Osteoblast (primary cell): ENCODE data around the gene RNF141. TPM values are rescaled to one million over a fixed set of nuclear protein-coding genes. Genes with fewer than 3 reads are reported as not detected.

ENCODE experiments used
- DNase-seq: peaks from one replicate; pipeline ENCODE4 v3.0.0; 2011; ENCODE audit warnings: low spot score, mixed read lengths; ENCODE audit not compliant: insufficient read length; ENCODE audit errors: missing footprints
- H2AFZ ChIP-seq: 2 replicates; pipeline ENCODE4 v1.6.0; 2011; ENCODE audit warnings: mild to moderate bottlenecking, low read length
- H3K27ac ChIP-seq: 2 replicates; pipeline ENCODE4 v1.5.1; 2011; ENCODE audit warnings: mild to moderate bottlenecking, low read depth, low read length, moderate library complexity
- H3K27me3 ChIP-seq: 2 replicates; pipeline ENCODE4 v1.6.0; 2012; ENCODE audit warnings: mild to moderate bottlenecking, control low read depth, inconsistent platforms, low read length, moderate library complexity; ENCODE audit not compliant: insufficient read depth
- H3K36me3 ChIP-seq: 2 replicates; pipeline ENCODE4 v1.5.1; 2011; ENCODE audit warnings: mild to moderate bottlenecking, low read length, control low read depth, moderate library complexity; ENCODE audit not compliant: insufficient read depth
- H3K4me1 ChIP-seq: 2 replicates; pipeline ENCODE4 v1.5.1; 2011; ENCODE audit warnings: mild to moderate bottlenecking, low read length, control low read depth, moderate library complexity; ENCODE audit not compliant: insufficient read depth
- H3K4me2 ChIP-seq: 2 replicates; pipeline ENCODE4 v1.6.0; 2011; ENCODE audit warnings: mild to moderate bottlenecking, low read length; ENCODE audit not compliant: insufficient read depth
- H3K4me3 ChIP-seq: fragments of 200-600 bp; sonication (generic); 3 replicates; pipeline ENCODE4 v1.5.1; 2012; ENCODE audit warnings: mild to moderate bottlenecking, low read length, inconsistent platforms; ENCODE audit not compliant: insufficient read depth
- H3K79me2 ChIP-seq: 2 replicates; pipeline ENCODE4 v1.6.0; 2012; ENCODE audit warnings: mild to moderate bottlenecking, low read length, control low read depth, inconsistent platforms; ENCODE audit not compliant: insufficient read depth
- H3K9me3 ChIP-seq: 2 replicates; pipeline ENCODE4 v1.5.1; 2011; ENCODE audit warnings: low read depth, low read length, control low read depth
- H4K20me1 ChIP-seq: 2 replicates; pipeline ENCODE4 v1.6.0; 2012; ENCODE audit warnings: mild to moderate bottlenecking, low read length, control low read depth; ENCODE audit not compliant: insufficient read depth
- CTCF ChIP-seq: IDR thresholded peaks from 2 replicates; pipeline ENCODE4 v1.5.1; 2011; ENCODE audit warnings: mild to moderate bottlenecking, low read depth, low read length, moderate library complexity; ENCODE audit errors: extremely low read depth
- total RNA-seq: library from RNA; depleted of rRNA; stranded (reverse); fragments of >200 nt; gene quantifications from 2 replicates; pipeline ENCODE4 v1.2.3, GENCODE V29; 2012

Gene RNF141
- total RNA-seq, result 27.4 and 29.3 TPM in 2 replicates

- Histone ChIP-seq H2AFZ (peak within 1 kb of the TSS; percentile 98), H3K36me3 (no peaks in the 10 kb centered on the region), H3K4me3 (peak within 1 kb of the TSS; percentile 78), H3K27ac (peak within 1 kb of the TSS; percentile 75), H3K4me1 (peaks cover 37% of the 10 kb centered on the region), H4K20me1 (no peaks in the 10 kb centered on the region), H3K4me2 (peak within 1 kb of the TSS; percentile 97), H3K9me3 (no peaks in the 10 kb centered on the region), H3K79me2 (peaks cover 44% of the 10 kb centered on the region), H3K27me3 (no peaks in the 10 kb centered on the region)
- TF ChIP-seq CTCF, result peak; percentile 74
- peak; percentile 98 for DNase-seq
Measured at GRCh38 chr11:10540915-10541560, at the start of gene RNF141. TSS of gene RNF141 (minus strand) at chr11:10541187. CDS start at chr11:10534158, 7,029 bp downstream.

GRCh38 chr11:10590218-10590915 lies 49.4 kb upstream of the RNF141 start:
- Histone ChIP-seq H3K4me1 (peaks cover 43% of the 10 kb centered on the region), H3K36me3 (no peaks in the 10 kb centered on the region), H3K9me3 (no peaks in the 10 kb centered on the region), H2AFZ (no peak overlapping the region), H4K20me1 (no peaks in the 10 kb centered on the region), H3K4me2 (no peak overlapping the region), H3K4me3 (no peak overlapping the region), H3K27ac (no peak overlapping the region), H3K79me2 (no peaks in the 10 kb centered on the region), H3K27me3 (no peaks in the 10 kb centered on the region)
- DNase-seq, result no peak
- no peak for TF ChIP-seq CTCF

GRCh38 chr11:10588904-10589303 lies 47.9 kb upstream of the RNF141 start:
- H3K27ac ChIP-seq, result no peak overlapping the region
- no peak overlapping the region for H2AFZ ChIP-seq
- no peaks in the 10 kb centered on the region for H4K20me1 ChIP-seq
- peaks cover 51% of the 10 kb centered on the region for H3K4me1 ChIP-seq
- TF ChIP-seq CTCF, result no peak
- H3K79me2 ChIP-seq, result no peaks in the 10 kb centered on the region
- no peaks in the 10 kb centered on the region for H3K27me3 ChIP-seq
- H3K4me3 ChIP-seq, result no peak overlapping the region
- no peak for DNase-seq
- H3K4me2 ChIP-seq, result no peak overlapping the region
- no peaks in the 10 kb centered on the region for H3K36me3 ChIP-seq
- H3K9me3 ChIP-seq, result no peaks in the 10 kb centered on the region

GRCh38 chr11:10587995-10588394 lies 47.0 kb upstream of the RNF141 start:
- TF ChIP-seq CTCF, result no peak
- Histone ChIP-seq H4K20me1 (no peaks in the 10 kb centered on the region), H3K36me3 (no peaks in the 10 kb centered on the region), H3K4me2 (no peak overlapping the region), H2AFZ (no peak overlapping the region), H3K27ac (peak overlapping the region; percentile 80), H3K4me3 (no peak overlapping the region), H3K9me3 (no peaks in the 10 kb centered on the region), H3K4me1 (peaks cover 51% of the 10 kb centered on the region), H3K27me3 (no peaks in the 10 kb centered on the region), H3K79me2 (no peaks in the 10 kb centered on the region)
- no peak for DNase-seq
